Immature natural killer cell (primary cell): ENCODE data around the gene NMT1. TPM values are rescaled to one million over a fixed set of nuclear protein-coding genes. Genes with fewer than 3 reads are reported as not detected.

Experiments
- DNase-seq, 3 donors: peaks; one replicate each; pipeline ENCODE4 v3.0.0; 2022; ENCODE audit warnings: mixed read lengths in 1 of 3
- H3K27ac Mint-ChIP-seq, 6 donors: one replicate each; pipeline ENCODE4 v1.8.0; 2020; ENCODE audit warnings: mixed read lengths in 6 of 6, mild to moderate bottlenecking in 5 of 6, inconsistent platforms in 4 of 6, moderate library complexity in 3 of 6
- H3K27me3 Mint-ChIP-seq, 3 donors: one replicate each; pipeline ENCODE4 v1.8.0; 2020 to 2021; ENCODE audit warnings: low read depth in 3 of 3, mild to moderate bottlenecking in 3 of 3, mixed read lengths in 3 of 3, moderate library complexity in 3 of 3, inconsistent platforms in 1 of 3
- H3K36me3 Mint-ChIP-seq, 3 donors: one replicate each; pipeline ENCODE4 v1.8.0; 2020; ENCODE audit warnings: mixed read lengths in 3 of 3, inconsistent platforms in 2 of 3, mild to moderate bottlenecking in 2 of 3
- H3K4me1 Mint-ChIP-seq, 2 donors: one replicate each; pipeline ENCODE4 v1.8.0; 2020; ENCODE audit warnings: inconsistent platforms in 2 of 2, mild to moderate bottlenecking in 2 of 2, mixed read lengths in 2 of 2, moderate library complexity in 1 of 2
- H3K4me3 Mint-ChIP-seq, 5 donors: one replicate each; pipeline ENCODE4 v1.8.0; 2020; ENCODE audit warnings: mild to moderate bottlenecking in 5 of 5, mixed read lengths in 5 of 5, inconsistent platforms in 3 of 5, moderate library complexity in 3 of 5
- H3K9me3 Mint-ChIP-seq, 6 donors: one replicate each; pipeline ENCODE4 v1.8.0; 2020; ENCODE audit warnings: mild to moderate bottlenecking in 6 of 6, mixed read lengths in 6 of 6, inconsistent platforms in 4 of 6, moderate library complexity in 3 of 6
- polyA plus RNA-seq, 3 donors: library from polyadenylated mRNA; unstranded; fragments of 300-500 nt; fragmentation: Illumina TruSeq; gene quantifications; one replicate each; pipeline ENCODE4 v1.2.3, GENCODE V29; 2021

The NMT1 gene
- polyA plus RNA-seq: 10 to 100 TPM; 53.8 to 74.1 (median 69.9) TPM

DNA sequence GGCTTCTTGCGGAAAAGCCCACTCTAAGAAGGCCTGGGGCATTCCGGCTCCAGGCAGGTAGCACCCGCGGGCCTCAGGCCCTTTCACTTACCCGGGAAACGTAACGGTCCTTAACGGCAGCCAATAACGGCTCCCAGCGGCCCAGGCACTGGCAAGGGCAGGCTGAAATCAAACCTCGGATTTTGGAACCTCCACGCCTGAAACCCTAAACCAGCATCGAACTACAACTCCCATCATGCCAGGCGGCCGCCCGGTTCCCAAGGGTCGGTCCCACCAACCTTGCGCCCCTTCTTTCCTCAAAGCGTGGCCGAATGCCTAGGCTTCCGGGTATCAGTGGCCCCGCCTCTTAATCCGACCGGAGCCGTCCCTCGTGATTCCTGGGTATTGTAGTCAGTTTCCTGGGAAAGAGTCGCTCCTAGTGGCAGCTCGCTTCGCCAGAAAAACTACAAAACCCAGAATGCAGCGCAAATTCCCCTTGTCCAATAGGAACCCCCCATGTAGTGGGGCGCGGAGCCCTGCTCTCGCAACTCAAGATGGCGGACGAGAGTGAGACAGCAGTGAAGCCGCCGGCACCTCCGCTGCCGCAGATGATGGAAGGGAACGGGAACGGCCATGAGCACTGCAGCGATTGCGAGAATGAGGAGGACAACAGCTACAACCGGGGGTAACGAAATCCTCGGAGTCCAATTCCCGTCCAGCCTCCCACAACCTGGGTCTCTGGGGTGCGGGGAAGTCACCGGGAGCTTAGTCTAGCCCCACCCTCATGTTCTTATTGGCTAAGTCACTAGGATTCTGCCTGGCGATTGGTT is at the start of gene NMT1:
NMT1 (plus strand) TSS at position 521 of the 809 bp plus-strand sequence; CDS start at position 534, 13 bp downstream.
- DNase-seq: peak; percentile 97 to 98 (median 97)
- Mint-ChIP-seq H3K36me3 (no peaks in the 10 kb centered on the region), H3K4me1 (peaks cover 50 to 64% of the 10 kb centered on the region in 2 donors), H3K9me3 (no peaks in the 10 kb centered on the region), H3K4me3 (peak within 1 kb of the TSS; percentile 93 to 100 (median 97)), H3K27me3 (peaks cover 4 to 9% (median 8%) of the 10 kb centered on the region in 3 donors), H3K27ac (peak within 1 kb of the TSS; percentile 94 to 100 (median 98))

DNA sequence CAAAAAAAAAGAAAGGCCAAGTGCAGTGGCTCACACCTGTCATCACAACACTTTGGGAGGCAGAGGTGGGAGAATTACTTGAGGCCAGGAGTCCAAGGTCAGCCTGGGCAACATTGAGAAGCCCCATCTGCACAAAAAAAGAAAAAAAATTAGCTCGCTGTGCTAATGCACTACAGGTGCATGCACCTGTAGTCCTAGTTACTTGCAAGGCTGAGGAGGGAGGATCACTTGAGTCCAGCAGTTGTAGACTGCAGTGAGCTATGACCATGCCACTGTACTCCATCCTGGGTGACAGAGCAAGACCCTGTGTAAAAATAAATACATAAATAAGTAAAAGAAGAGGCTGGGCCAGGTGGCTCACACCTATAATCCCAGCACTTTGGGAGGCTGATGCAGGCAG is 49.4 kb upstream of the NMT1 start:
- Mint-ChIP-seq H3K4me3 (no peak overlapping the region), H3K27me3 (peaks cover 2 to 8% (median 4%) of the 10 kb centered on the region in 3 donors), H3K9me3 (no peaks in the 10 kb centered on the region), H3K27ac (no peak overlapping the region), H3K36me3 (no peaks in the 10 kb centered on the region), H3K4me1 (no peaks in the 10 kb centered on the region)
- DNase-seq: no peak

DNA sequence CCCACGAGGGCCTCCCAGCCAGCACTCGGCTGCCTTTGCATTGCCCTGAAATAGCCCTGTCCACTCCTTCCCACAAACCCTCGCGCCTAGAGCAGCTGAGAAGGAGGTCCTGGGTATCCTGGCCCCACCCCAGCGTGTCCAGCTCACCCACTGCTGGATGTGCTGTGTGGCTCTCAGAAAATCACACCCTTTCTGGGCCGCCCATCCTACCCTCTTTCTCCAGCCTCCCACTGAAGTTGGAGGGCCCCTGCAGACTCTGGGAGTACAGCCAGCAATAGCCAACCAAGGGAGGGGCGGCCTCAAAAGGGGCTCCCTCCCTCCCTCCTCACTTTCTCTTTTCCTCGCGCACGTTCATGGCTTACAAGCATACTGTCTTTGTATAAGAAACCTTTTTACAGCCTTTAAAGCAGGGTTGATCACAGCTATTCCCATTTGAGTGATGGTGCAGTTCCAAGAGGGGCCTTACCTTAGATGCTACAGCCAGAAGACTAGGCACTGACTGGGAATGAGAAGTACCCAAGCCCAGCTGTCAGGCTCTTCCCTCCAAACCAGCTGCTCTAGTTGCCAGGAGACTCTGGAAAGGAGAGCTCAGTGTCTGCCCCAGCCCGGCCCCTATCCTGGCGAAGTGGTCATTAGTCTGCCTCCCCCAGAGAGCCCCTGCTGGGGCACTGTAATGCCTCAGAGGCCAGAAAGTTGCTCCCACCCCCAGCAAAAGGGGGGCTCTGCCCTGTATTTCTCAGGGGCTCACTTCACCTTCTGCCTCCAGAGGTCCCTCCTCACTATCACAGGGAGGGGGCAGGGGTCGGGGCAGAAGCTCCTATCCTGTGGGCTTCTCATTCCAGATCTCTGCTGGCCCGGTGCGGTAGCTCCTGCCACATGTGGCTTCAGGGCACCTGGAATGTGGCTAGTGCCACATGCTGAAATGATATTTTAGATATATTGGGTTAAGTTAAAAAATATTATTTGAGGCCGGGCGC is 47.8 kb upstream of the NMT1 start:
- Mint-ChIP-seq H3K27me3 (peaks cover 2 to 7% (median 5%) of the 10 kb centered on the region in 3 donors), H3K9me3 (no peaks in the 10 kb centered on the region), H3K27ac (no peak overlapping the region), H3K4me1 (no peaks in the 10 kb centered on the region), H3K4me3 (no peak overlapping the region), H3K36me3 (no peaks in the 10 kb centered on the region)
- no peak for DNase-seq

DNA sequence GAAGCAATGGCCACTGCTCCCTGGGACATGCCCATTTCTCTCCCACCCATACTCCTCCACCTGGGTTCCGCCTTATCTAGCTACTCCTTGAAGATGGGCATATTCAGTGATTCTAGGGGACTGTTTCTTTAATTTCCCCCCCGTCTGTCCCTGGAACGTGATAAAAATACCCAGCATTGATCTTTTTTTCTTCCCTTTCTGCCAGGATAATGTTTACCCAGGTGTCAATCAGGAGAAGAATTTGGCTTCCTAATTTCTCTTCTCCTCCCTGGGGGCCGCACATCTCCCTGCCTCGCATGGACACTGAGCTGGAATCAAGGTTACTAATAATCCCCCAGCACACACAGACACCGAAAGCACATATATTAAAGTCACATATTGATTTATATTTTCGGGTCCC is 44.9 kb upstream of the NMT1 start:
- DNase-seq: no peak
- Mint-ChIP-seq H3K27ac (no peak overlapping the region), H3K36me3 (no peaks in the 10 kb centered on the region), H3K27me3 (peaks cover 11 to 19% (median 16%) of the 10 kb centered on the region in 3 donors), H3K4me3 (peak overlapping the region in 1 of 5 donors; percentile 25), H3K4me1 (peaks cover 17 to 19% of the 10 kb centered on the region in 2 donors), H3K9me3 (no peaks in the 10 kb centered on the region)

DNA sequence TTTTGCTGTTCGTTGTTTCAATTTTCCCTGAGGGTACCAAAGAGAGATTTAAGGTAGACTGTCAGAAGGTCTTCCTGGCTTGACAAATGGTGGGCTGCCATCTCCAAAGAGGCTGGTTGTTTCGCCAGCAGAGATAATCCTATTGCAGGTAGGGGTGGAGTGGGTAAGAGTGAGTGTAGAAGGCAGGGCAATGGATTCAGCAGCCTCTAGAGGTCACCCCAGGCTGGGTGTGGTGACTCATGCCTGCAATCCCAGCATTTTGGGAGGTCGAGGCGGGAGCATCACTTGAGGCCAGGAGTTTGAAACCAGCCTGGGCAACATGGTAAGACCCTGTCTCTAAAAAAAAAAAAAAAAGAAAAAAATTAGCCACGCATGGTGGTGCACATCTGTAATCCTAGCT is 44.3 kb upstream of the NMT1 start:
- no peak for DNase-seq
- Mint-ChIP-seq H3K4me3 (peak overlapping the region in 1 of 5 donors; percentile 25), H3K27me3 (peaks cover 11 to 20% (median 16%) of the 10 kb centered on the region in 3 donors), H3K27ac (no peak overlapping the region), H3K36me3 (no peaks in the 10 kb centered on the region), H3K4me1 (peaks cover 22 to 24% of the 10 kb centered on the region in 2 donors), H3K9me3 (no peaks in the 10 kb centered on the region)

DNA sequence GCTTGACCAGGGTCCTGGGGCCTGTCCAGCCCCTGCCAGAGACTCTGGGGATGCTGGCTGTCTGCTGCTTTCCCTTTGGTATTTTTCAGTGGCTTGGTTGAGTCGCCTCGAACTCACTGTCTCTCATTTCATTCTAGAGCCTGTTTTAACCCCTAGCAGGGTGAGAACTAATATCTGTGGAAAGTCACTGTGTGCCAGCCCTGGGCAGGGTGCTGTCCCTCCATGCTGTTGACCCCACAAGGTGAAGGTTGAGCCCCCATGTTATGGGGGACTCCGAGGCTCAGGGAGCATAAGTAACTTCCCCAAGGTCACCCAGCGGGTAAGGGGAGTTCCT is 42.6 kb upstream of the NMT1 start:
- Mint-ChIP-seq H3K9me3 (no peaks in the 10 kb centered on the region), H3K27me3 (peaks cover 11 to 20% (median 16%) of the 10 kb centered on the region in 3 donors), H3K4me3 (peak overlapping the region; percentile 82 to 91 (median 88)), H3K4me1 (peaks cover 22 to 24% of the 10 kb centered on the region in 2 donors), H3K36me3 (no peaks in the 10 kb centered on the region), H3K27ac (peak overlapping the region in 2 of 6 donors; percentile 57 to 84)
- DNase-seq: no peak

DNA sequence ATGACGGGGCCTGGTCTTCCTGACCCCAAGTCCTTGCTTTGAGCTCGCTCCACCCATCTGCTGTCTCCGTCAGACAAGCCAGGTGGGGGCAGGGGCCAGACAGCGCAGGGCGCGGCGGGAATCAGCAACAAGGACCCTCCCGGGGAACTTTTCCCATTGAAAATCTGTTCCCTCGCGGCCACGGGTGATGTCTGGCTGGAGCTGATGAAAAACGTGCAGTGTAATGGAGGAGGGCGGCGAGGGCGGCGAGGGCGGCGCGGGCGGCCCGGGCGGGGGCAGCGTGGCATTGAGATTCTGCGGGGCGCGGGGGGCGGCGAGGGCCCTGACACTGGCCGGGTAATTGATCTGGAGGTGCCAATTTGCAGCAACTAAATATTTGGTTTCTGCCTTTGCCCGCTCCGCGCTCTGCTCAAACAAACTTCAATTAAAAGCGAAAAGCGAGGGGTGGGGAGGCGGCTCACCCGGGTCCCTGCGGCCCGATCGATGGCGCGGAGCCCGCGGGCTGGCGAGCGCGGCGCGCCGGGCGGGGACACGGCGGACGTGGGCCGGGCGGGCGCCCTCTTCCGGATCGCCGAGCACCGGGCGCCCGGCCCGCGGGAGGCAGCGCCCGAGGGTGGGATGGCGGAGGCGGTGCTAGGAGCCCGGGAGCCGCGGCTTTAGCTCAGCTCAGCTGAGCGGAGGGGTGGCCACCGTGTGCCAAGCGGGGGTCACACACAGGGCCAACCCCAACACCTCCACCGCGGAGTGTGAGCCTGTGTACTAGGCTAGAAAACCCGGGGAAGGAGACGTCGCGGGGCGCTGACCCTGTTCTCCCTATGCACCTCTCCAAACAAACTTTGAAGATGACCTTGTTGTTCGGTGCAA is 42.0 kb upstream of the NMT1 start:
- Mint-ChIP-seq H3K4me3 (peak overlapping the region; percentile 82 to 91 (median 88)), H3K9me3 (no peaks in the 10 kb centered on the region), H3K36me3 (peaks cover 0 to 3% (median 0%) of the 10 kb centered on the region in 3 donors), H3K27ac (peak overlapping the region in 2 of 6 donors; percentile 57 to 84), H3K27me3 (peaks cover 11 to 20% (median 16%) of the 10 kb centered on the region in 3 donors), H3K4me1 (peaks cover 22 to 24% of the 10 kb centered on the region in 2 donors)
- DNase-seq: peak; percentile 21 to 49 (median 36)

DNA sequence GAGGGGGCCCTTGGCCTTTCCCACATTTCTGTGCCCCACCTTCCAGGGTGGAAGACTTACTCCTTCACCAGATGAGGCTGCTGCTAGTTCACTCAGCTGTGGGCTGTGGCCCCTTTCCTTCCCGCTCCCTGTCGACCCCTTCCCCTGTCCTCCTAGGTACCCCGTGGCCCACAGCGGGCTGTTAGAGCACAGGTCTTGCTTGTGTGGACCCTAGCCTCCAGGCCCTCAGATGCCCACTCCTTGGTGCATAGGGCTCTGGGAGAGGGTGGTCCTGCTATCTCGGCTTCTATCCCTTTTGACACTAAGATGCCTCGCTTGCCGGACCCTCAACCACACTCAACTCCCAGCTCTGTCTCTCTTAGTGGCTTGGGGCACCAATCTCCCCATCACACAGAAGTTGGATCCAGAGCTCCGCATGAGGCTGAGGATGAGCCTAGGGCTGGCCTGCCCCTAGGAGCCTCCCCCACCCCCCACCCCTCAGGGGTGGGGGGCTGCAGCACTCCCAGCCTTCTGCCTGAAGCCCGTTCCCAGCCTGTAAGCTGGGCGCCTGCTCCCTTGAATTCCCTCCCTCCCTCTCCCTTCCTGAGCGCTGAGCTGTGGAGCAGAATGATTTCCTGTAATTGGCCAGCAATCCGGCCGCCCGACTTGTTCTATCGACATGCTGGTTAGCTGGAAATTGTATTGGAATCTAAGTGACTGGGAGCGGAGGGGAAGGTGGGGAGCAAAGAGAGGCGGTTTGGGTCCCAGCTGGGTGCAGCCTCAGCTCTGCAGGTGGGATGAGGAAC is 40.6 kb upstream of the NMT1 start:
- H3K4me3 Mint-ChIP-seq: peak overlapping the region in 4 of 5 donors; percentile 18 to 81 (median 76)
- no peak for DNase-seq
- H3K27ac Mint-ChIP-seq: peak overlapping the region in 1 of 6 donors; percentile 31
- no peaks in the 10 kb centered on the region for H3K9me3 Mint-ChIP-seq
- peaks cover 0 to 5% (median 0%) of the 10 kb centered on the region in 3 donors for H3K36me3 Mint-ChIP-seq
- peaks cover 11 to 16% (median 16%) of the 10 kb centered on the region in 3 donors for H3K27me3 Mint-ChIP-seq
- peaks cover 22 to 24% of the 10 kb centered on the region in 2 donors for H3K4me1 Mint-ChIP-seq

DNA sequence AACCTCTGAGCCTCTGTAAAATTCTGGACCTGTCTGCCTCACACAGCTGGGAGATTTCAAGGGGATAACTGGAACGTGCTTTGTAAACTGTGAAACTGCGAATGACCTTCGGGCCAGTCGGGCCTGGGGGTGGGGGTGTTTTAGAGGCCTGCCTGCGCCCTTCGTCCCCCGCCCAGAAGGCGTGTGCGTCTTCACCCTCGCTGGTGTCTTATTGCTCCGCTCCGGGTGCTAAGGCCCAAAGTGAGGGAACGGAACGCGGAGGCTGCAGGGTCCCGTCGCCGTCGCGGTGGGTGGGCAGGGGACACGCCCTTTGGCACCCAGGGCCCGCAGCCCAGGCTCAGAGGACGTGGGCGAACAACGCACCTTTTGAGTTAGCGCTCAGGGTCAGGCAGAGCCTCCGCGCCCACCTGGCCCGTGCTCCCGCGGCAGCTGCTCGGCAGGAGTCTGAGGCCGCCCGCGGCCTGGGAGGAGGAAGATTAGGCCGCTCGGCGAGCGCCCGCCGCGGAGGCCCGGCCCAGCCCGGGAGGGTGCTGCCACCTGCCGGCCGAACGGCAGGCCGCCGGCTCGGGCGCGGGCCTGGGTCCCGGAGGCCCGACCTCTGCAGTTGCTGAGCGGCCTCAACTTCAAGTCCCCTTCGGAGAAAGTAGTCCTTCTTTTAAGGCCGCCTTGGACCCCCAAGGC is 39.4 kb upstream of the NMT1 start:
- Mint-ChIP-seq H3K4me1 (peaks cover 22 to 24% of the 10 kb centered on the region in 2 donors), H3K36me3 (peaks cover 0 to 5% (median 0%) of the 10 kb centered on the region in 3 donors), H3K27me3 (peaks cover 9 to 15% (median 12%) of the 10 kb centered on the region in 3 donors), H3K9me3 (no peaks in the 10 kb centered on the region), H3K4me3 (peak overlapping the region; percentile 51 to 78 (median 73)), H3K27ac (peak overlapping the region in 1 of 6 donors; percentile 31)
- DNase-seq: peak; percentile 58 to 64 (median 59)

DNA sequence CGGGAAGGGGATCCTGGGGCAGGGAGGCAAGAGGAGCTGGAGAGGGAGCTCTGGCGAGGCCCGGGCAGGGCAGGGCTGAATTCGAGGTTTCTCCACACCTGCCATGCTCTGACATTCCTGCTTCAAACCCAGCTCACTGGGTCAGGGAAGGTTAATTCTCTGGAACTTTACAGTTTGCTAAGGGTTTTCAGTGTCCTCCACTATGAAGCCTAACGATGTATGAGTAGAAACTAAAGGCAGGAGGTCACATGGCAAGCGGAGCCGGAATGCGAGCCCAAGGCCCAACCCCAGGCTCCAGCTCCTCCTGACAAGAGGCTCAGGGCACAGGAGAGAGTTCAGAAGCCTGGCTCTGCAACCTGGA is 38.8 kb upstream of the NMT1 start:
- Mint-ChIP-seq H3K9me3 (no peaks in the 10 kb centered on the region), H3K4me1 (peaks cover 22 to 24% of the 10 kb centered on the region in 2 donors), H3K27me3 (peaks cover 9 to 13% (median 12%) of the 10 kb centered on the region in 3 donors), H3K4me3 (peak overlapping the region in 1 of 5 donors; percentile 3), H3K36me3 (peaks cover 0 to 5% (median 0%) of the 10 kb centered on the region in 3 donors), H3K27ac (no peak overlapping the region)
- no peak for DNase-seq

DNA sequence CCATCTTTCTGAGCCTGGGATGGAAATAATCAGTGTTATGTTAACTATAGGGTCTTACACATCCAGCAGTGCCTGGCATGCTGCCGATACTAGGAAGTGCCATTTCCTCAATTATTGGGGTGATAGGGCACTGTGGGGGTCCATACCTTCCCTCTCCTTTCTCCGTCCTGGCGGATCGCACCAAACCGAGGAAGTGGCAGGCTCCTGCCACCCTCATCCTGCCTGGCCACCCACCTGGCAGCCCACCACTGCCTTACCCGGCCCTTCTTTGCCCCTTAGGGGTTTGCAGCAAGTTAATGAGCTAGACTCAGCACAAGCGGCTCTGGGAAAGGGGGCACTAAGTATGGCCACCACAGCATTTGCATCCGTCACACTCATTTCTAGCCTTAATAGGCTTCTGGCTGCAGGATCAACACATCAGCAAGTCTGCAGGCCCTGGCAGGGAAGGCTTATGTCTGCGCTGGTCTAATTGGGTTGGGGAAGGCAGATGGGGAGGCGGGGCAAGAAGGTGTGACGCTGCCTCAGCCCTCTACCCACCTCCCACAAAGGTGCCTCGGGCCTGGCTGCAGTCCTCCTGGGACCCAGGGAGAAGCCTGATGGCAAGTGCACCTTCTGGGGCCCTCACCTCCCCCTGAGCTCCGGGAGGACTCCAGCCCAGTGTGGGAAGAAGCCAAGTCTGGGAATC is 38.3 kb upstream of the NMT1 start:
- Mint-ChIP-seq H3K9me3 (no peaks in the 10 kb centered on the region), H3K27me3 (peaks cover 9 to 13% (median 12%) of the 10 kb centered on the region in 3 donors), H3K27ac (no peak overlapping the region), H3K4me3 (peak overlapping the region in 2 of 5 donors; percentile 21 to 53), H3K4me1 (peaks cover 22 to 24% of the 10 kb centered on the region in 2 donors), H3K36me3 (peaks cover 0 to 5% (median 0%) of the 10 kb centered on the region in 3 donors)
- DNase-seq: no peak
